GM23338 (cell line): Measurements from ENCODE around the gene PDHA2.

Source experiments
- EZH2 ChIP-seq: fragments of 200-600 bp; sonication (generic); IDR thresholded peaks from one replicate; pipeline ENCODE4 v1.8.0; 2017; ENCODE audit warnings: antibody characterized with exemption, mild to moderate bottlenecking, low read depth; ENCODE audit not compliant: unreplicated experiment
- POLR2AphosphoS5 ChIP-seq: IDR thresholded peaks from 2 replicates; pipeline ENCODE4 v1.6.1; 2016; ENCODE audit warnings: antibody characterized with exemption, low read depth
- TF ChIP-seq, protein P1 (sequence below), 2 experiments: fragments of 200-600 bp in 1 of 2; sonication (generic) in 1 of 2; conservative IDR thresholded peaks; 2 replicates each; pipeline versions ENCODE4 v1.5.1 to v1.6.1; 2016 to 2017; ENCODE audit warnings: antibody characterized with exemption in 2 of 2, low read depth in 2 of 2, mild to moderate bottlenecking in 2 of 2, moderate library complexity in 1 of 2
- TF ChIP-seq, protein P2 (sequence below): IDR thresholded peaks from one replicate; pipeline ENCODE4 v1.6.1; 2018; ENCODE audit warnings: antibody characterized with exemption; ENCODE audit not compliant: unreplicated experiment
- TF ChIP-seq, protein P3 (sequence below): fragments of 250-450 bp; sonication (Bioruptor Pico); IDR thresholded peaks from 2 replicates; pipeline ENCODE4 v1.5.0; 2020; ENCODE audit warnings: mild to moderate bottlenecking, moderate library complexity

DNA sequence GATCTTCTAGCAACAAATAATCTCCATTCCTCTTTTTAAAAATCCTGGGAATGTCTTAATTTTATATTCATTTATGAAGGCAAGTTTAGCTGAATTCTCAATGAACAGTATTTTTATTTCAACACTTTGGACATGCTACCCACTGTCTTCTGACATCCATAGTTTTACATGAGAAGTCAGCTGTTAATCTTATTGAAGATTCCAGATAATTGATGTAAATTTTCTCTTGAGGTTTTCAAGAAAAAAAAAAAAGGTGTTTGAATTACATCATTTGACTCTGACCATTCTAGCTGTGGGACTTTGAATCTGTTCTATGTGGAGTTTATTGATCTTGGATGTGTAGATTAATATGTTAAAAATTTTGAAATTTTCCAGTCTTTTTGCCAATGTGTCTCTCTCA is 28.0 kb downstream of the PDHA2 start:
- TF ChIP-seq, protein P1, sequence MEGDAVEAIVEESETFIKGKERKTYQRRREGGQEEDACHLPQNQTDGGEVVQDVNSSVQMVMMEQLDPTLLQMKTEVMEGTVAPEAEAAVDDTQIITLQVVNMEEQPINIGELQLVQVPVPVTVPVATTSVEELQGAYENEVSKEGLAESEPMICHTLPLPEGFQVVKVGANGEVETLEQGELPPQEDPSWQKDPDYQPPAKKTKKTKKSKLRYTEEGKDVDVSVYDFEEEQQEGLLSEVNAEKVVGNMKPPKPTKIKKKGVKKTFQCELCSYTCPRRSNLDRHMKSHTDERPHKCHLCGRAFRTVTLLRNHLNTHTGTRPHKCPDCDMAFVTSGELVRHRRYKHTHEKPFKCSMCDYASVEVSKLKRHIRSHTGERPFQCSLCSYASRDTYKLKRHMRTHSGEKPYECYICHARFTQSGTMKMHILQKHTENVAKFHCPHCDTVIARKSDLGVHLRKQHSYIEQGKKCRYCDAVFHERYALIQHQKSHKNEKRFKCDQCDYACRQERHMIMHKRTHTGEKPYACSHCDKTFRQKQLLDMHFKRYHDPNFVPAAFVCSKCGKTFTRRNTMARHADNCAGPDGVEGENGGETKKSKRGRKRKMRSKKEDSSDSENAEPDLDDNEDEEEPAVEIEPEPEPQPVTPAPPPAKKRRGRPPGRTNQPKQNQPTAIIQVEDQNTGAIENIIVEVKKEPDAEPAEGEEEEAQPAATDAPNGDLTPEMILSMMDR (conservative IDR thresholded peaks at IDR 0.05; ENCODE audit: low read depth in 2 of 2): no peak
- TF ChIP-seq EZH2: no peak
- no peak for TF ChIP-seq POLR2AphosphoS5
- TF ChIP-seq, protein P2, sequence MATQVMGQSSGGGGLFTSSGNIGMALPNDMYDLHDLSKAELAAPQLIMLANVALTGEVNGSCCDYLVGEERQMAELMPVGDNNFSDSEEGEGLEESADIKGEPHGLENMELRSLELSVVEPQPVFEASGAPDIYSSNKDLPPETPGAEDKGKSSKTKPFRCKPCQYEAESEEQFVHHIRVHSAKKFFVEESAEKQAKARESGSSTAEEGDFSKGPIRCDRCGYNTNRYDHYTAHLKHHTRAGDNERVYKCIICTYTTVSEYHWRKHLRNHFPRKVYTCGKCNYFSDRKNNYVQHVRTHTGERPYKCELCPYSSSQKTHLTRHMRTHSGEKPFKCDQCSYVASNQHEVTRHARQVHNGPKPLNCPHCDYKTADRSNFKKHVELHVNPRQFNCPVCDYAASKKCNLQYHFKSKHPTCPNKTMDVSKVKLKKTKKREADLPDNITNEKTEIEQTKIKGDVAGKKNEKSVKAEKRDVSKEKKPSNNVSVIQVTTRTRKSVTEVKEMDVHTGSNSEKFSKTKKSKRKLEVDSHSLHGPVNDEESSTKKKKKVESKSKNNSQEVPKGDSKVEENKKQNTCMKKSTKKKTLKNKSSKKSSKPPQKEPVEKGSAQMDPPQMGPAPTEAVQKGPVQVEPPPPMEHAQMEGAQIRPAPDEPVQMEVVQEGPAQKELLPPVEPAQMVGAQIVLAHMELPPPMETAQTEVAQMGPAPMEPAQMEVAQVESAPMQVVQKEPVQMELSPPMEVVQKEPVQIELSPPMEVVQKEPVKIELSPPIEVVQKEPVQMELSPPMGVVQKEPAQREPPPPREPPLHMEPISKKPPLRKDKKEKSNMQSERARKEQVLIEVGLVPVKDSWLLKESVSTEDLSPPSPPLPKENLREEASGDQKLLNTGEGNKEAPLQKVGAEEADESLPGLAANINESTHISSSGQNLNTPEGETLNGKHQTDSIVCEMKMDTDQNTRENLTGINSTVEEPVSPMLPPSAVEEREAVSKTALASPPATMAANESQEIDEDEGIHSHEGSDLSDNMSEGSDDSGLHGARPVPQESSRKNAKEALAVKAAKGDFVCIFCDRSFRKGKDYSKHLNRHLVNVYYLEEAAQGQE: no peak
- TF ChIP-seq, protein P3, sequence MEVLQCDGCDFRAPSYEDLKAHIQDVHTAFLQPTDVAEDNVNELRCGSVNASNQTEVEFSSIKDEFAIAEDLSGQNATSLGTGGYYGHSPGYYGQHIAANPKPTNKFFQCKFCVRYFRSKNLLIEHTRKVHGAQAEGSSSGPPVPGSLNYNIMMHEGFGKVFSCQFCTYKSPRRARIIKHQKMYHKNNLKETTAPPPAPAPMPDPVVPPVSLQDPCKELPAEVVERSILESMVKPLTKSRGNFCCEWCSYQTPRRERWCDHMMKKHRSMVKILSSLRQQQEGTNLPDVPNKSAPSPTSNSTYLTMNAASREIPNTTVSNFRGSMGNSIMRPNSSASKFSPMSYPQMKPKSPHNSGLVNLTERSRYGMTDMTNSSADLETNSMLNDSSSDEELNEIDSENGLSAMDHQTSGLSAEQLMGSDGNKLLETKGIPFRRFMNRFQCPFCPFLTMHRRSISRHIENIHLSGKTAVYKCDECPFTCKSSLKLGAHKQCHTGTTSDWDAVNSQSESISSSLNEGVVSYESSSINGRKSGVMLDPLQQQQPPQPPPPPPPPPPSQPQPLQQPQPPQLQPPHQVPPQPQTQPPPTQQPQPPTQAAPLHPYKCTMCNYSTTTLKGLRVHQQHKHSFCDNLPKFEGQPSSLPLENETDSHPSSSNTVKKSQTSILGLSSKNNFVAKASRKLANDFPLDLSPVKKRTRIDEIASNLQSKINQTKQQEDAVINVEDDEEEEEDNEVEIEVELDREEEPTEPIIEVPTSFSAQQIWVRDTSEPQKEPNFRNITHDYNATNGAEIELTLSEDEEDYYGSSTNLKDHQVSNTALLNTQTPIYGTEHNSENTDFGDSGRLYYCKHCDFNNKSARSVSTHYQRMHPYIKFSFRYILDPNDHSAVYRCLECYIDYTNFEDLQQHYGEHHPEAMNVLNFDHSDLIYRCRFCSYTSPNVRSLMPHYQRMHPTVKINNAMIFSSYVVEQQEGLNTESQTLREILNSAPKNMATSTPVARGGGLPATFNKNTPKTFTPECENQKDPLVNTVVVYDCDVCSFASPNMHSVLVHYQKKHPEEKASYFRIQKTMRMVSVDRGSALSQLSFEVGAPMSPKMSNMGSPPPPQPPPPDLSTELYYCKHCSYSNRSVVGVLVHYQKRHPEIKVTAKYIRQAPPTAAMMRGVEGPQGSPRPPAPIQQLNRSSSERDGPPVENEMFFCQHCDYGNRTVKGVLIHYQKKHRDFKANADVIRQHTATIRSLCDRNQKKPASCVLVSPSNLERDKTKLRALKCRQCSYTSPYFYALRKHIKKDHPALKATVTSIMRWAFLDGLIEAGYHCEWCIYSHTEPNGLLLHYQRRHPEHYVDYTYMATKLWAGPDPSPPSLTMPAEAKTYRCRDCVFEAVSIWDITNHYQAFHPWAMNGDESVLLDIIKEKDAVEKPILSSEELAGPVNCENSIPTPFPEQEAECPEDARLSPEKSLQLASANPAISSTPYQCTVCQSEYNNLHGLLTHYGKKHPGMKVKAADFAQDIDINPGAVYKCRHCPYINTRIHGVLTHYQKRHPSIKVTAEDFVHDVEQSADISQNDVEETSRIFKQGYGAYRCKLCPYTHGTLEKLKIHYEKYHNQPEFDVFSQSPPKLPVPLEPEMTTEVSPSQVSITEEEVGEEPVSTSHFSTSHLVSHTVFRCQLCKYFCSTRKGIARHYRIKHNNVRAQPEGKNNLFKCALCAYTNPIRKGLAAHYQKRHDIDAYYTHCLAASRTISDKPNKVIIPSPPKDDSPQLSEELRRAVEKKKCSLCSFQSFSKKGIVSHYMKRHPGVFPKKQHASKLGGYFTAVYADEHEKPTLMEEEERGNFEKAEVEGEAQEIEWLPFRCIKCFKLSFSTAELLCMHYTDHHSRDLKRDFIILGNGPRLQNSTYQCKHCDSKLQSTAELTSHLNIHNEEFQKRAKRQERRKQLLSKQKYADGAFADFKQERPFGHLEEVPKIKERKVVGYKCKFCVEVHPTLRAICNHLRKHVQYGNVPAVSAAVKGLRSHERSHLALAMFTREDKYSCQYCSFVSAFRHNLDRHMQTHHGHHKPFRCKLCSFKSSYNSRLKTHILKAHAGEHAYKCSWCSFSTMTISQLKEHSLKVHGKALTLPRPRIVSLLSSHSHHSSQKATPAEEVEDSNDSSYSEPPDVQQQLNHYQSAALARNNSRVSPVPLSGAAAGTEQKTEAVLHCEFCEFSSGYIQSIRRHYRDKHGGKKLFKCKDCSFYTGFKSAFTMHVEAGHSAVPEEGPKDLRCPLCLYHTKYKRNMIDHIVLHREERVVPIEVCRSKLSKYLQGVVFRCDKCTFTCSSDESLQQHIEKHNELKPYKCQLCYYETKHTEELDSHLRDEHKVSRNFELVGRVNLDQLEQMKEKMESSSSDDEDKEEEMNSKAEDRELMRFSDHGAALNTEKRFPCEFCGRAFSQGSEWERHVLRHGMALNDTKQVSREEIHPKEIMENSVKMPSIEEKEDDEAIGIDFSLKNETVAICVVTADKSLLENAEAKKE: no peak
